HEK293 (cell line): ENCODE measurements around the gene IL1RL2.

ENCODE experiments used
- CTCF ChIA-PET: fragments of 350-600 bp; formaldehyde crosslinking; extraction: SDS; loops from one replicate; lab custom pipeline; 2021; ENCODE audit warnings: antibody characterized with exemption; lab: Yijun Ruan, JAX
- POLR2A ChIA-PET: fragments of 300-600 bp; formaldehyde crosslinking; extraction: SDS; loops from one replicate; lab custom pipeline; 2020; ENCODE audit warnings: antibody characterized with exemption, inconsistent platforms; lab: Yijun Ruan, JAX
- H3K27ac ChIP-seq: fragments of 200-500 bp; sonication (Bioruptor generic); 2 replicates; pipeline ENCODE4 v1.5.1; 2014; ENCODE audit warnings: low read depth, low read length, control low read depth, inconsistent platforms; ENCODE audit errors: extremely low read depth
- H3K36me3 ChIP-seq, 2 experiments: fragments of 200-500 bp in 1 of 2; sonication (Bioruptor generic) in 1 of 2; 1 replicate in 1 of 2; 2 replicates in 1 of 2; pipeline ENCODE4 v1.5.1; 2014 to 2017; ENCODE audit warnings: inconsistent platforms in 2 of 2, low read length in 2 of 2; ENCODE audit not compliant: control insufficient read depth in 2 of 2, insufficient read depth in 1 of 2
- H3K4me1 ChIP-seq: fragments of 200-500 bp; sonication (Bioruptor generic); 2 replicates; pipeline ENCODE4 v1.5.1; 2014; ENCODE audit warnings: mild to moderate bottlenecking, low read length, inconsistent platforms; ENCODE audit not compliant: control insufficient read depth, insufficient read depth
- H3K4me3 ChIP-seq: 2 replicates; pipeline ENCODE4 v1.5.1; 2011; ENCODE audit warnings: low read depth, mild to moderate bottlenecking, control low read depth, low read length, moderate library complexity
- H3K9me3 ChIP-seq: fragments of 200-500 bp; sonication (Bioruptor generic); 2 replicates; pipeline ENCODE4 v1.5.1; 2014; ENCODE audit warnings: low read depth, low read length, inconsistent platforms; ENCODE audit not compliant: control insufficient read depth, insufficient read depth
- KLF10 ChIP-seq: fragments of 450-650 bp; IDR thresholded peaks from 2 replicates; pipeline ENCODE4 v1.5.1; 2018; ENCODE audit warnings: missing biosample characterization, mild to moderate bottlenecking, missing genetic modification characterization
- KLF9 ChIP-seq: fragments of 450-650 bp; formaldehyde crosslinking; IDR thresholded peaks from 2 replicates; pipeline ENCODE4 v1.5.1; 2016; ENCODE audit warnings: missing biosample characterization, missing genetic modification characterization, low read depth
- MYNN ChIP-seq: fragments of 450-650 bp; formaldehyde crosslinking; IDR thresholded peaks from 2 replicates; pipeline ENCODE4 v1.5.1; 2016; ENCODE audit warnings: missing biosample characterization, missing genetic modification characterization, borderline replicate concordance
- ZIC2 ChIP-seq: fragments of 450-650 bp; formaldehyde crosslinking; IDR thresholded peaks from 2 replicates; pipeline ENCODE4 v1.5.1; 2016; ENCODE audit warnings: missing biosample characterization, missing genetic modification characterization
- ZNF501 ChIP-seq: fragments of 450-650 bp; formaldehyde crosslinking; IDR thresholded peaks from 2 replicates; pipeline ENCODE4 v1.5.1; 2016; ENCODE audit warnings: missing biosample characterization, missing genetic modification characterization
- ZNF837 ChIP-seq: fragments of 450-650 bp; formaldehyde crosslinking; IDR thresholded peaks from 2 replicates; pipeline ENCODE4 v1.5.1; 2016; ENCODE audit warnings: missing biosample characterization, missing genetic modification characterization
- TF ChIP-seq, protein P1 (sequence below): fragments of 450-650 bp; formaldehyde crosslinking; IDR thresholded peaks from 2 replicates; pipeline ENCODE4 v1.5.1; 2016; ENCODE audit warnings: missing biosample characterization, missing genetic modification characterization
- TF ChIP-seq, protein P2 (sequence below): fragments of 450-650 bp; formaldehyde crosslinking; IDR thresholded peaks from 2 replicates; pipeline ENCODE4 v1.5.0; 2017; ENCODE audit warnings: missing biosample characterization, missing genetic modification characterization, borderline replicate concordance
- TF ChIP-seq, protein P3 (sequence below): fragments of 450-650 bp; formaldehyde crosslinking; IDR thresholded peaks from 2 replicates; pipeline ENCODE4 v1.5.1; 2016; ENCODE audit warnings: missing biosample characterization, missing genetic modification characterization

Gene IL1RL2

DNA sequence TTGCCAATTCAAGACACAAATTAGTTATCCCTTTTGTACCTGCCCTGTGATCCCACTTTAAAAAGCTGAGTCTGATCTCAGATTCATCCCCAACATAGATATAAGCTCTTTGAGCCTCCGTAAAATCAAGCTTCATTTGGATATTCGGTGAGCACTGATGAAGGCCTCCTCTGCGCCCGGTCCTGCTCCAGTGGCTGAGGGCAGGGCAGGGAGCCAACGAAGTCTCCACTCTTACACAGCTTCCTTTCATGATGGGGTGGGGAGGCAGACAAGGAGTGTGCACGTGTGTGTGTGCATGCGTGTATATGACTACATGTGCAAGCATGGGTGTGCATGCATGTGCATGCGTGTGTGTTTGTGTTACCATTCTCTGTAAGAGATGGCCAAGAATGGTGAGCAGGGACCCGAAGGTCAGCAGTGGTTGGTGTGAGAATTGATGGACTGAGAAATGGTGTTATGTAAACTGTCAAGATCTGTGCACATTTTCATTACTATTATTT is 43.6 kb downstream of the IL1RL2 start:
- H3K4me3 ChIP-seq, result no peak overlapping the region
- no peak overlapping the region for H3K27ac ChIP-seq
- POLR2A ChIA-PET, result no interaction called here
- TF ChIP-seq, protein P1, sequence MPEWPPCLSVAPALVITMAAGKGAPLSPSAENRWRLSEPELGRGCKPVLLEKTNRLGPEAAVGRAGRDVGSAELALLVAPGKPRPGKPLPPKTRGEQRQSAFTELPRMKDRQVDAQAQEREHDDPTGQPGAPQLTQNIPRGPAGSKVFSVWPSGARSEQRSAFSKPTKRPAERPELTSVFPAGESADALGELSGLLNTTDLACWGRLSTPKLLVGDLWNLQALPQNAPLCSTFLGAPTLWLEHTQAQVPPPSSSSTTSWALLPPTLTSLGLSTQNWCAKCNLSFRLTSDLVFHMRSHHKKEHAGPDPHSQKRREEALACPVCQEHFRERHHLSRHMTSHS (tag by site-specific recombination), result no peak
- no peak for TF ChIP-seq ZNF501
- no peaks in the 10 kb centered on the region for H3K9me3 ChIP-seq
- no peaks in the 10 kb centered on the region for H3K4me1 ChIP-seq
- no peaks in the 10 kb centered on the region for H3K36me3 ChIP-seq
- CTCF ChIA-PET, result interaction anchor here (0.6 to 2.6 kb wide), 4 partner anchors 10 to 814 kb away, joined by 3 to 19 read pairs (median 6); no protein-coding TSS in a partner anchor

DNA sequence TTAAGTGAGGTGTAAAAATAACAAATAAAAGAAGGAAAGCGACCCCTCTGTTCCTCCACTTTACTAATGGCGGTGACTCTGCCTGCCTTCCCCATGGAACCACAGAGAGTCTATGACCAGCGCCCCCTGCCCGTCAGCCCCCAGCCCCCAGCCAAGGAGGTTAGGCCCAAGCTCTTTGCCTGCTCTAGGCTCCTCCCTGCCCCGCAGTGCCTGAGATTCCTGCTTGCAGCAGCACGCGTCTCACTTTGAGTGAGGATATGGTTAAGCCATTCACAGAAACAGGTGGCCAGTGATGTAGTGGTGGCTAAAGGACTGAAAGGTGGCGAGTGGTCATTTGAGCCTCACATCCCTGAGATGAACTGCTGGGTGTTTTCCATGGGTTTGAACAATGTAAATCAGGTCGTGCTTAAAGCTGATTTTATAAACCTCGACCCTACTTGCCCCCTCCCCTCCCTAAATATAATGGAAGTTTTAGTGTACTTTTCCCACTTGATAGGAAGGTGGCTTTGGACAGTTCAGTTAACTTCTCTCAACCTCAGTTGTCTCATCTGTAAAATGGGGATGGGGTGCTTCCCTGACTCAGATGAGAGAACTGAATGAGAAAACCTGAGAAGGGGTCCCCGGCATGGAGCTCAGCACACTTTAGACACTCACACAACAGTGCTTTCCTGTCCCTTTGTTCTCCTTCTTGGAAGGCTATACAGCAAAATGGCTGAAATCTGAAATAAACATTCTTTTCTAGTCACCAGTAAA is 46.5 kb downstream of the IL1RL2 start:
- H3K9me3 ChIP-seq, result no peaks in the 10 kb centered on the region
- TF ChIP-seq, protein P2, sequence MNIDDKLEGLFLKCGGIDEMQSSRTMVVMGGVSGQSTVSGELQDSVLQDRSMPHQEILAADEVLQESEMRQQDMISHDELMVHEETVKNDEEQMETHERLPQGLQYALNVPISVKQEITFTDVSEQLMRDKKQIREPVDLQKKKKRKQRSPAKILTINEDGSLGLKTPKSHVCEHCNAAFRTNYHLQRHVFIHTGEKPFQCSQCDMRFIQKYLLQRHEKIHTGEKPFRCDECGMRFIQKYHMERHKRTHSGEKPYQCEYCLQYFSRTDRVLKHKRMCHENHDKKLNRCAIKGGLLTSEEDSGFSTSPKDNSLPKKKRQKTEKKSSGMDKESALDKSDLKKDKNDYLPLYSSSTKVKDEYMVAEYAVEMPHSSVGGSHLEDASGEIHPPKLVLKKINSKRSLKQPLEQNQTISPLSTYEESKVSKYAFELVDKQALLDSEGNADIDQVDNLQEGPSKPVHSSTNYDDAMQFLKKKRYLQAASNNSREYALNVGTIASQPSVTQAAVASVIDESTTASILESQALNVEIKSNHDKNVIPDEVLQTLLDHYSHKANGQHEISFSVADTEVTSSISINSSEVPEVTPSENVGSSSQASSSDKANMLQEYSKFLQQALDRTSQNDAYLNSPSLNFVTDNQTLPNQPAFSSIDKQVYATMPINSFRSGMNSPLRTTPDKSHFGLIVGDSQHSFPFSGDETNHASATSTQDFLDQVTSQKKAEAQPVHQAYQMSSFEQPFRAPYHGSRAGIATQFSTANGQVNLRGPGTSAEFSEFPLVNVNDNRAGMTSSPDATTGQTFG (tag by site-specific recombination), result no peak
- TF ChIP-seq ZIC2 (tag by site-specific recombination) (no peak), MYNN (tag by site-specific recombination) (no peak), KLF9 (tag by site-specific recombination) (no peak), ZNF837 (tag by site-specific recombination) (no peak)
- TF ChIP-seq, protein P3, sequence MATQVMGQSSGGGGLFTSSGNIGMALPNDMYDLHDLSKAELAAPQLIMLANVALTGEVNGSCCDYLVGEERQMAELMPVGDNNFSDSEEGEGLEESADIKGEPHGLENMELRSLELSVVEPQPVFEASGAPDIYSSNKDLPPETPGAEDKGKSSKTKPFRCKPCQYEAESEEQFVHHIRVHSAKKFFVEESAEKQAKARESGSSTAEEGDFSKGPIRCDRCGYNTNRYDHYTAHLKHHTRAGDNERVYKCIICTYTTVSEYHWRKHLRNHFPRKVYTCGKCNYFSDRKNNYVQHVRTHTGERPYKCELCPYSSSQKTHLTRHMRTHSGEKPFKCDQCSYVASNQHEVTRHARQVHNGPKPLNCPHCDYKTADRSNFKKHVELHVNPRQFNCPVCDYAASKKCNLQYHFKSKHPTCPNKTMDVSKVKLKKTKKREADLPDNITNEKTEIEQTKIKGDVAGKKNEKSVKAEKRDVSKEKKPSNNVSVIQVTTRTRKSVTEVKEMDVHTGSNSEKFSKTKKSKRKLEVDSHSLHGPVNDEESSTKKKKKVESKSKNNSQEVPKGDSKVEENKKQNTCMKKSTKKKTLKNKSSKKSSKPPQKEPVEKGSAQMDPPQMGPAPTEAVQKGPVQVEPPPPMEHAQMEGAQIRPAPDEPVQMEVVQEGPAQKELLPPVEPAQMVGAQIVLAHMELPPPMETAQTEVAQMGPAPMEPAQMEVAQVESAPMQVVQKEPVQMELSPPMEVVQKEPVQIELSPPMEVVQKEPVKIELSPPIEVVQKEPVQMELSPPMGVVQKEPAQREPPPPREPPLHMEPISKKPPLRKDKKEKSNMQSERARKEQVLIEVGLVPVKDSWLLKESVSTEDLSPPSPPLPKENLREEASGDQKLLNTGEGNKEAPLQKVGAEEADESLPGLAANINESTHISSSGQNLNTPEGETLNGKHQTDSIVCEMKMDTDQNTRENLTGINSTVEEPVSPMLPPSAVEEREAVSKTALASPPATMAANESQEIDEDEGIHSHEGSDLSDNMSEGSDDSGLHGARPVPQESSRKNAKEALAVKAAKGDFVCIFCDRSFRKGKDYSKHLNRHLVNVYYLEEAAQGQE (tag by site-specific recombination), result no peak
- ChIA-PET CTCF (interaction anchor here (1.1 to 1.8 kb wide), 2 partner anchors 7 to 213 kb away, joined by 4 read pairs; no protein-coding TSS in a partner anchor), POLR2A (no interaction called here)
- no peak overlapping the region for H3K4me3 ChIP-seq
- H3K4me1 ChIP-seq, result no peaks in the 10 kb centered on the region
- H3K36me3 ChIP-seq, result no peaks in the 10 kb centered on the region
- no peak overlapping the region for H3K27ac ChIP-seq

DNA sequence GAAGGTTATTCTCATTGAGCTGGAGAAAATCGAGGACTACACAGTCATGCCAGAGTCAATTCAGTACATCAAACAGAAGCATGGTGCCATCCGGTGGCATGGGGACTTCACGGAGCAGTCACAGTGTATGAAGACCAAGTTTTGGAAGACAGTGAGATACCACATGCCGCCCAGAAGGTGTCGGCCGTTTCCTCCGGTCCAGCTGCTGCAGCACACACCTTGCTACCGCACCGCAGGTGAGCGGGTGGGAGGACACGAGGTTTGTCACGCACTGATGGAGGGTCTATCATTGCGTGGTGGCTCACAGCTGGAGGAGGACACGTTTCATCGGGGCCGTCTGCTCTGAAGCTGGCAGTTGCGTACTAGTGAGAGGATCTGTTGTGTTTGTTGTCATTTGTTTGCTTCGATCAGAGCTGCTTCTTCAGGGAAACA is 48.2 kb downstream of the IL1RL2 start:
- H3K36me3 ChIP-seq, result no peaks in the 10 kb centered on the region
- H3K27ac ChIP-seq, result no peak overlapping the region
- H3K4me1 ChIP-seq, result no peaks in the 10 kb centered on the region
- POLR2A ChIA-PET, result no interaction called here
- CTCF ChIA-PET, result interaction anchor here (0.6 to 1.2 kb wide), 8 partner anchors 20 to 340 kb away, joined by 3 to 4 read pairs (median 3); no protein-coding TSS in a partner anchor
- no peak overlapping the region for H3K4me3 ChIP-seq
- TF ChIP-seq KLF10 (tag by site-specific recombination), result no peak
- H3K9me3 ChIP-seq, result no peaks in the 10 kb centered on the region
